ENCODE data around the gene ZRANB1. TPM values are rescaled to one million over a fixed set of nuclear protein-coding genes. Genes with fewer than 3 reads are reported as not detected.
A peak's percentile ranks its signal among the peaks of the same experiment; 100 is the strongest.

ZRANB1 gene
- total and polyA plus RNA-seq, 2 of the 13 experiments (the other 11 are each of a cell fraction or from before 2014, with no cell fraction given) = 10.3 to 19.6 TPM

- DNase-seq (ENCODE audit: low spot score) = no peak
Measured at GRCh38 chr10:124999433-125000365, 57.8 kb downstream of the ZRANB1 start.

GRCh38 chr10:125000366-125001312, 58.7 kb downstream of the ZRANB1 start:
- no TSS peak for BruUV-seq (replicated peaks)
- H4K20me1 ChIP-seq (ENCODE audit: insufficient read depth, low read length) = no peaks in the 10 kb centered on the region
- H3K4me2 ChIP-seq (ENCODE audit: low read depth, low read length) = peak overlapping the region; percentile 43
- DNase-seq (ENCODE audit: low spot score) (no peak), FAIRE-seq (no peak), ATAC-seq (peak; percentile 47)
- H3K4me1 ChIP-seq (ENCODE audit: insufficient read depth, low read length) = peaks cover 18% of the 10 kb centered on the region
- WGBS (ENCODE audit: low lambda C conversion rate) = 28% methylated on average over 13 of the region's 35 CpGs
- POLR2A ChIA-PET = no interaction called here
- H3K27ac ChIP-seq (ENCODE audit: extremely low read length, insufficient read depth, low read length) = no peak overlapping the region
- H3K9me3 ChIP-seq (ENCODE audit: low read length) = no peaks in the 10 kb centered on the region
- no peaks in the 10 kb centered on the region for H3K36me3 ChIP-seq (replicated peaks in 1 of 2; ENCODE audit: control insufficient read depth in 1 of 2, insufficient read depth in 2 of 2, low read length in 2 of 2)
- H2AFZ ChIP-seq (ENCODE audit: low read length) = no peak overlapping the region
- in situ Hi-C loops (cut with HindIII; ENCODE audit: extremely low pct_ligation_motif_present, low pct_unique_long_range_greater_than_20kb) = no loop called here
- no peak overlapping the region for H3K9ac ChIP-seq (ENCODE audit: insufficient read depth, low read depth, low read length)
- intact Hi-C loops (cut with micrococcal nuclease; ENCODE audit: unreplicated experiment) = loop anchor here (5.0 kb wide), 1 partner anchor 62 kb away; no protein-coding TSS in a partner anchor
- H3K79me2 ChIP-seq (ENCODE audit: insufficient read depth, low read length) = no peaks in the 10 kb centered on the region
- H3K27me3 ChIP-seq (ENCODE audit: control insufficient read depth in 1 of 2, insufficient read depth in 2 of 2, low read length in 2 of 2) = peaks cover 16 to 78% of the 10 kb centered on the region in 2 experiments; a peak in 4 of 5 replicates
- CTCF ChIA-PET (ENCODE audit: low intra/inter-chr PET ratio, low total read pairs) = interaction anchor here (1.1 kb wide), 1 partner anchor 60 kb away, joined by 3 read pairs; no protein-coding TSS in a partner anchor
- peak overlapping the region in 1 of 3 experiments; percentile 3; a peak in 1 of 6 replicates for H3K4me3 ChIP-seq (replicated peaks in 1 of 3; ENCODE audit: insufficient read depth in 1 of 3, low read depth in 2 of 3, low read length in 3 of 3)
- TF ChIP-seq HMGXB4 (CRISPR knock-in tag; IDR thresholded peaks at IDR 0.05; ENCODE audit: borderline replicate concordance in 1 of 2, low read depth in 1 of 2) (no peak), PHF21A (CRISPR knock-in tag; IDR thresholded peaks at IDR 0.05) (no peak), STAG1 (CRISPR knock-in tag; IDR thresholded peaks at IDR 0.05) (0 out of 2 replicates have a peak, but pooled peaks have one; percentile 8), KLF12 (CRISPR knock-in tag; IDR thresholded peaks at IDR 0.05; ENCODE audit: borderline replicate concordance) (no peak), ZNF382 (CRISPR knock-in tag; IDR thresholded peaks at IDR 0.05; ENCODE audit: borderline replicate concordance) (no peak)

More at GRCh38 chr10:124999433-125000365, 57.8 kb downstream of the ZRANB1 start:
- Histone ChIP-seq H3K4me2 (ENCODE audit: low read depth, low read length) (0 out of 2 replicates have a peak overlapping the region, but pooled peaks have one; percentile 43), H3K9ac (ENCODE audit: insufficient read depth, low read depth, low read length) (no peak overlapping the region), H3K9me3 (ENCODE audit: low read length) (no peaks in the 10 kb centered on the region), H3K79me2 (ENCODE audit: insufficient read depth, low read length) (no peaks in the 10 kb centered on the region), H3K27me3 (ENCODE audit: control insufficient read depth in 1 of 2, insufficient read depth in 2 of 2, low read length in 2 of 2) (peaks cover 14 to 69% of the 10 kb centered on the region in 2 experiments; a peak in 4 of 5 replicates), H2AFZ (ENCODE audit: low read length) (no peak overlapping the region), H3K4me3 (replicated peaks in 1 of 3; ENCODE audit: insufficient read depth in 1 of 3, low read depth in 2 of 3, low read length in 3 of 3) (no peak overlapping the region), H3K4me1 (ENCODE audit: insufficient read depth, low read length) (peaks cover 18% of the 10 kb centered on the region), H3K36me3 (replicated peaks in 1 of 2; ENCODE audit: control insufficient read depth in 1 of 2, insufficient read depth in 2 of 2, low read length in 2 of 2) (no peaks in the 10 kb centered on the region), H3K27ac (ENCODE audit: extremely low read length, insufficient read depth, low read length) (no peak overlapping the region), H4K20me1 (ENCODE audit: insufficient read depth, low read length) (no peaks in the 10 kb centered on the region)
- no peak for FAIRE-seq
- ChIA-PET POLR2A (no interaction called here), CTCF (ENCODE audit: low intra/inter-chr PET ratio, low total read pairs) (no interaction called here)
- TF ChIP-seq ZNF326 (CRISPR knock-in tag; IDR thresholded peaks at IDR 0.05; ENCODE audit: borderline replicate concordance) = no peak
- no peak for TF ChIP-seq CEBPB (IDR thresholded peaks at IDR 0.05; ENCODE audit: borderline replicate concordance, low read depth, low read length)
- no peak for TF ChIP-seq ZNF335 (CRISPR knock-in tag; IDR thresholded peaks at IDR 0.05)
- no peak for TF ChIP-seq FOSL1 (CRISPR knock-in tag; IDR thresholded peaks at IDR 0.05; ENCODE audit: borderline replicate concordance)
- no TSS peak for BruUV-seq (replicated peaks)
- intact Hi-C loops (cut with micrococcal nuclease; ENCODE audit: unreplicated experiment) = loop anchor here (5.0 kb wide), 1 partner anchor 63 kb away; no protein-coding TSS in a partner anchor
- ATAC-seq = no peak
- in situ Hi-C loops (cut with HindIII; ENCODE audit: extremely low pct_ligation_motif_present, low pct_unique_long_range_greater_than_20kb) = no loop called here
- 50% methylated on average over 15 of the region's 29 CpGs for WGBS (ENCODE audit: low lambda C conversion rate)

Measured in HepG2 (cell line).